Gastroesophageal sphincter (tissue), 4 donors: ENCODE data around the gene ICAM5. TPM values are rescaled to one million over a fixed set of nuclear protein-coding genes. Genes with fewer than 3 reads are reported as not detected.

Source experiments
- ATAC-seq: fragments of 150-250 bp; one replicate; pipeline ENCODE4 v1.9.1; 2016; ENCODE audit warnings: mild to moderate bottlenecking, moderate library complexity
- H3K27ac ChIP-seq, 4 donors: fragments of 200-600 bp; sonication (generic) in 3 of 4; 1 replicate in 3 of 4; 2 replicates in 1 of 4; pipeline ENCODE4 v1.5.1; 2016 to 2019
- H3K27me3 ChIP-seq: fragments of 200-600 bp; sonication (generic); one replicate; pipeline ENCODE4 v1.5.1; 2019
- H3K36me3 ChIP-seq, 2 donors: fragments of 200-600 bp; sonication (generic); one replicate each; pipeline ENCODE4 v1.5.1; 2019; ENCODE audit warnings: control low read depth in 1 of 2
- H3K4me1 ChIP-seq, 3 donors: fragments of 200-600 bp; sonication (generic); 1 replicate in 2 of 3; 2 replicates in 1 of 3; pipeline ENCODE4 v1.5.1; 2016 to 2019; ENCODE audit warnings: control low read depth in 2 of 3
- H3K4me3 ChIP-seq, 2 donors: fragments of 200-600 bp; sonication (generic); one replicate each; pipeline ENCODE4 v1.5.1; 2019; ENCODE audit warnings: mild to moderate bottlenecking in 1 of 2, moderate library complexity in 1 of 2
- H3K9me3 ChIP-seq, 3 donors: fragments of 200-600 bp; sonication (generic); one replicate each; pipeline ENCODE4 v1.5.1; 2017 to 2019; ENCODE audit warnings: control low read depth in 2 of 3
- EP300 ChIP-seq: sonication (generic); formaldehyde crosslinking; IDR thresholded peaks from one replicate; pipeline ENCODE4 v1.6.1; 2017; ENCODE audit warnings: antibody characterized with exemption, mild to moderate bottlenecking
- POLR2A ChIP-seq, 2 donors: fragments of 450-650 bp; IDR thresholded peaks; one replicate each; pipeline ENCODE4 v1.6.1; 2017; ENCODE audit warnings: antibody characterized with exemption in 2 of 2, mild to moderate bottlenecking in 2 of 2, moderate library complexity in 1 of 2
- POLR2AphosphoS5 ChIP-seq: sonication (generic); formaldehyde crosslinking; IDR thresholded peaks from one replicate; pipeline ENCODE4 v1.6.1; 2017; ENCODE audit warnings: antibody characterized with exemption
- WGBS, 2 donors: methylation state at CpG; one replicate each; pipeline ENCODE4 v1.1.5; 2018; ENCODE audit warnings: low coverage in 1 of 2; 5-methylcytosine and 5-hydroxymethylcytosine counted together
- total RNA-seq, 4 donors: library from RNA; depleted of rRNA; stranded (reverse); fragments of >200 nt; gene quantifications; one replicate each; pipeline ENCODE4 v1.1.0, GENCODE V29; 2016
- TF ChIP-seq, protein P1 (sequence below), 4 experiments: fragments of 200-600 bp in 2 of 4; fragments of 450-650 bp in 2 of 4; sonication (generic) in 1 of 4; IDR thresholded peaks; one replicate each; pipeline ENCODE4 v1.5.1; 2017 to 2019; ENCODE audit warnings: antibody characterized with exemption in 4 of 4, mild to moderate bottlenecking in 2 of 4, moderate library complexity in 2 of 4

The ICAM5 gene
- total RNA-seq, 4 donors from 2014 or later, result 0.12 to 0.54 (median 0.47) TPM; not detected in 1

DNA sequence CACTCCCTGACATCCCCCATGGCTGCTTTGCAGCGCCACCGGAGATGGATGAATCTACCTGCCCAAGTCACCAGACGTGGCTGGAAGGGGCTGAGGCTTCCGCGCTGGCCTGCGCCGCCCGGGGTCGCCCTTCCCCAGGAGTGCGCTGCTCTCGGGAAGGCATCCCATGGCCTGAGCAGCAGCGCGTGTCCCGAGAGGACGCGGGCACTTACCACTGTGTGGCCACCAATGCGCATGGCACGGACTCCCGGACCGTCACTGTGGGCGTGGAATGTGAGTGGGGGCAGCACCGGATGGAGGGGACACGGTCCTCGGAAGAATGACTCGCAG is 4.6 kb downstream of the ICAM5 start:
- ATAC-seq, result no peak
- WGBS, 2 donors, result 0% methylated on average over 2 of the region's 25 CpGs; no CpG with 5 or more reads in 1 of the 2 donors
- Histone ChIP-seq H3K4me1 (peaks cover 0 to 72% (median 42%) of the 10 kb centered on the region in 3 donors), H3K4me3 (no peak overlapping the region), H3K9me3 (no peaks in the 10 kb centered on the region), H3K27ac (no peak overlapping the region), H3K36me3 (no peaks in the 10 kb centered on the region), H3K27me3 (peaks cover 99% of the 10 kb centered on the region)
- TF ChIP-seq POLR2AphosphoS5 (no peak), EP300 (no peak), POLR2A (IDR thresholded peaks at IDR 0.05) (no peak)
- TF ChIP-seq, protein P1, sequence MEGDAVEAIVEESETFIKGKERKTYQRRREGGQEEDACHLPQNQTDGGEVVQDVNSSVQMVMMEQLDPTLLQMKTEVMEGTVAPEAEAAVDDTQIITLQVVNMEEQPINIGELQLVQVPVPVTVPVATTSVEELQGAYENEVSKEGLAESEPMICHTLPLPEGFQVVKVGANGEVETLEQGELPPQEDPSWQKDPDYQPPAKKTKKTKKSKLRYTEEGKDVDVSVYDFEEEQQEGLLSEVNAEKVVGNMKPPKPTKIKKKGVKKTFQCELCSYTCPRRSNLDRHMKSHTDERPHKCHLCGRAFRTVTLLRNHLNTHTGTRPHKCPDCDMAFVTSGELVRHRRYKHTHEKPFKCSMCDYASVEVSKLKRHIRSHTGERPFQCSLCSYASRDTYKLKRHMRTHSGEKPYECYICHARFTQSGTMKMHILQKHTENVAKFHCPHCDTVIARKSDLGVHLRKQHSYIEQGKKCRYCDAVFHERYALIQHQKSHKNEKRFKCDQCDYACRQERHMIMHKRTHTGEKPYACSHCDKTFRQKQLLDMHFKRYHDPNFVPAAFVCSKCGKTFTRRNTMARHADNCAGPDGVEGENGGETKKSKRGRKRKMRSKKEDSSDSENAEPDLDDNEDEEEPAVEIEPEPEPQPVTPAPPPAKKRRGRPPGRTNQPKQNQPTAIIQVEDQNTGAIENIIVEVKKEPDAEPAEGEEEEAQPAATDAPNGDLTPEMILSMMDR (IDR thresholded peaks at IDR 0.05), result no peak

DNA sequence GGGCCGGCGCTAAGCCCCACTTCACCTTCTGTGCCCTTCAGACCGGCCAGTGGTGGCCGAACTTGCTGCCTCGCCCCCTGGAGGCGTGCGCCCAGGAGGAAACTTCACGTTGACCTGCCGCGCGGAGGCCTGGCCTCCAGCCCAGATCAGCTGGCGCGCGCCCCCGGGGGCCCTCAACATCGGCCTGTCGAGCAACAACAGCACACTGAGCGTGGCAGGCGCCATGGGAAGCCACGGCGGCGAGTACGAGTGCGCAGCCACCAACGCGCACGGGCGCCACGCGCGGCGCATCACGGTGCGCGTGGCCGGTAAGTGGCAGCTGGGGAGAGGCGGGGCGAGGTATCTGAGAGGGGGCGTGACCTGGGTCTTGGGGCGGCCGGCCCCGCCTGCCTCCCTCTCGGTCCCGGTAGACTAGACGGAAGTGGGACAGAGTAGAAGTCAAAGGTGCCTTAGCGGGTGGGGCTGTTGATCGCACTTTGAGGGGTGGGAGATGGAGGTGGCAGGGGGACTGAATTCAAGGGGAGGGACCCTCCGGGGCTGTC is 5.6 kb downstream of the ICAM5 start:
- peak overlapping the region in 1 of 2 donors; percentile 32 for H3K4me3 ChIP-seq
- H3K27me3 ChIP-seq, result peaks cover 99% of the 10 kb centered on the region

DNA sequence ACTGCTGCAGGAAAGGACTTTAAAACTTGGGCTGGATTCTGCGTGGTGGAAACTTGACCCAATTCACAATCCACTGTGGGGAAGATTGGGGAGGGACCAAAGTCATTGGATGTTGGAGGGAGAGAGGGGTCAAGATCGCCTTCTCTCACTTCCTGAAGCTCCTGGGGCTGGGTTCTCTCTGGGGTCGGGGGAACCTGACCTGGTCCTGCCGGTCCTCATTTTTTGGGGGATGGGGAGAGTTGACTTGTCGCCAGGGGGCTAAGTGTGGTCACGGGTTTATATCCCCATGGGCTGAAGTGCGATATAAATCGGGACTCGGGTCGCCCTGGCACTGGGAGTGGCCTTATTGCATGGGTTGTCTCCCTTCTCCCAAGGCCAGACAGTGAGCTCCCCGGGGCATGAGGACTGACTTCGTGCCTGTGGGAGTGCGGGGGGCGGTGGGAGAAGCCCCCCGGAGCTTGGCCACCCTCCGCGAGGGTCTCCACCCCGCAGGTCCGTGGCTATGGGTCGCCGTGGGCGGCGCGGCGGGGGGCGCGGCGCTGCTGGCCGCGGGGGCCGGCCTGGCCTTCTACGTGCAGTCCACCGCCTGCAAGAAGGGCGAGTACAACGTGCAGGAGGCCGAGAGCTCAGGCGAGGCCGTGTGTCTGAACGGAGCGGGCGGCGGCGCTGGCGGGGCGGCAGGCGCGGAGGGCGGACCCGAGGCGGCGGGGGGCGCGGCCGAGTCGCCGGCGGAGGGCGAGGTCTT is 6.3 kb downstream of the ICAM5 start:
- Histone ChIP-seq H3K4me1 (peaks cover 0 to 55% (median 26%) of the 10 kb centered on the region in 3 donors), H3K36me3 (no peaks in the 10 kb centered on the region), H3K9me3 (no peaks in the 10 kb centered on the region), H3K27ac (no peak overlapping the region), H3K4me3 (peak overlapping the region in 1 of 2 donors; percentile 32), H3K27me3 (peaks cover 97% of the 10 kb centered on the region)
- no peak for ATAC-seq
- no peak for TF ChIP-seq POLR2A (IDR thresholded peaks at IDR 0.05)
- no peak for TF ChIP-seq EP300
- TF ChIP-seq, protein P1 (IDR thresholded peaks at IDR 0.05), result no peak
- TF ChIP-seq POLR2AphosphoS5, result no peak
- WGBS, 2 donors, result 0% methylated on average over 1 to 5 of the region's 58 CpGs

More for the DNA sequence above, 5.6 kb downstream of the ICAM5 start:
- Histone ChIP-seq H3K4me1 (peaks cover 0 to 61% (median 32%) of the 10 kb centered on the region in 3 donors), H3K36me3 (no peaks in the 10 kb centered on the region), H3K9me3 (no peaks in the 10 kb centered on the region), H3K27ac (no peak overlapping the region)
- TF ChIP-seq EP300, result no peak
- TF ChIP-seq POLR2A (IDR thresholded peaks at IDR 0.05), result no peak
- TF ChIP-seq, protein P1 (IDR thresholded peaks at IDR 0.05), result no peak
- no peak for TF ChIP-seq POLR2AphosphoS5
- WGBS, 2 donors, result 0% methylated on average over 1 to 6 of the region's 48 CpGs
- ATAC-seq, result no peak

DNA sequence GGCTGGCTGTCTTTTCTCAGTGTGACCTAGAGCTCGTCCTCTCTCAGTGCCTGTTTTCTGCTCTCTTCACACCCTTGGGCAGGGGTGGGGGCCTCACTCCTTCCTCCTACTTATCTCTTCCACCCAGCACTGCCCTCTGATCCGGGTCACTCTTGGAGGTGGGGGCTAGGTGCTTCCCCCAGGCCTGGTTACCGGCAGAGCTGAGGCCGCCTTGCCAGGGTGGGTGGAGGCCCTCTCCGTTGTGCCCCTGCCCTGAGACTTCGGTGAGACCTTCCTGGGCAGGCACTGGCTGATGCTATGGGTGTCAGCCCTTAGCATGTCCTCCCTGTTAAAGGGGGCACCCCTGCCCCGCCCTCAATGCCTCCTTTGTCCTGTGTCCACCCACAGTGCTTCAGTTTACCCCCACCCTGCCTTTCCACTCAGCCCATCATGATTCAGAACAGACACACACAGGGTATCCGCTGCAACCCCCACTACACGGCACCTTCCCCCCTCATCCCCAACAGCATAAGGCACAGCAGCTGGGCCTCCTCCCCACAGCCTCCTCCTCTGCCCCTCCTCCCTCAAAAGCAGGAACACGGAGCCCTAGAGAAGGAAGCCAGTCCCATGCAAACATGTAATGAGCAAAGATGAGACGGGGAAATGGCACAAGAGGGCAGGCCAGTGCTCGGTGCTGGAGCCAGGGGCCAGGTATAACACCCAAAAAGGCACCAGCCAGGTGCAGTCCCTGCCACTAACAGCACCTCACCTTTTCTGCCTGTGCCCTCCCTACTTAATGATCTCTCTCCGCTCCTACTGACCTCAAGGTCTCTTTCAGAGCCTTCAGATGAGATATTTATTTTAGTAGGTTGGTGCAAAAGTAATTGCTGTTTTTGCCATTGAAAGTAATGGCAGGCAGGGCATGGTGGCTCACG is 10.1 kb downstream of the ICAM5 start:
- WGBS, 2 donors, result 40 to 49% methylated on average over 2 to 8 of the region's 14 CpGs
- Histone ChIP-seq H3K27me3 (peaks cover 59% of the 10 kb centered on the region), H3K9me3 (no peaks in the 10 kb centered on the region), H3K36me3 (no peaks in the 10 kb centered on the region), H3K27ac (peak overlapping the region in 1 of 4 donors; percentile 9), H3K4me1 (peaks cover 0 to 17% (median 13%) of the 10 kb centered on the region in 3 donors), H3K4me3 (no peak overlapping the region)
- ATAC-seq, result peak; percentile 46
- TF ChIP-seq, protein P1 (IDR thresholded peaks at IDR 0.05), result no peak
- TF ChIP-seq POLR2AphosphoS5 (no peak), EP300 (no peak), POLR2A (IDR thresholded peaks at IDR 0.05) (no peak)
